Measurements from ENCODE around the gene TALDO1.

TALDO1 gene

GRCh38 chr11:747158-748006 is at the start of gene TALDO1:
Gene TALDO1, plus strand, starts transcription at chr11:747464. Its CDS starts 18 bp downstream, at chr11:747482.
- TF ChIP-seq REST (IDR thresholded peaks at IDR 0.05; ENCODE audit: low read depth) (no peak), EGR1 (IDR thresholded peaks at IDR 0.05) (no peak), CREB1 (IDR thresholded peaks at IDR 0.05; ENCODE audit: low read depth) (no peak), USF1 (IDR thresholded peaks at IDR 0.05) (no peak), FOXM1 (IDR thresholded peaks at IDR 0.05; ENCODE audit: borderline replicate concordance, low read depth) (no peak), TAF1 (IDR thresholded peaks at IDR 0.05; ENCODE audit: low read depth) (peak; percentile 66), YY1 (IDR thresholded peaks at IDR 0.05; ENCODE audit: low read depth) (no peak), EP300 (IDR thresholded peaks at IDR 0.05; ENCODE audit: borderline replicate concordance) (no peak), RAD21 (IDR thresholded peaks at IDR 0.05; ENCODE audit: low read depth) (no peak; the same call in 1 of the 2 replicates), MAX (IDR thresholded peaks at IDR 0.05) (peak; percentile 86), ZBTB7A (IDR thresholded peaks at IDR 0.05; ENCODE audit: low read depth) (peak; percentile 54; the same call in 1 of the 2 replicates), TCF12 (IDR thresholded peaks at IDR 0.05; ENCODE audit: low read depth) (no peak), NFIC (IDR thresholded peaks at IDR 0.05) (no peak)

GRCh38 chr11:697811-698311 is 49.4 kb upstream of the TALDO1 start:
- TF ChIP-seq RAD21 (IDR thresholded peaks at IDR 0.05; ENCODE audit: low read depth) = no peak
- no peak for TF ChIP-seq USF1 (IDR thresholded peaks at IDR 0.05)
- TF ChIP-seq ZBTB7A (IDR thresholded peaks at IDR 0.05; ENCODE audit: low read depth) = no peak
- no peak for TF ChIP-seq NFIC (IDR thresholded peaks at IDR 0.05)
- TF ChIP-seq TEAD4 (IDR thresholded peaks at IDR 0.05) = no peak
- no peak for TF ChIP-seq EGR1 (IDR thresholded peaks at IDR 0.05)
- no peak for TF ChIP-seq EP300 (IDR thresholded peaks at IDR 0.05; ENCODE audit: borderline replicate concordance)
- TF ChIP-seq CEBPB (IDR thresholded peaks at IDR 0.05) = no peak
- TF ChIP-seq CREB1 (IDR thresholded peaks at IDR 0.05; ENCODE audit: low read depth) = no peak

GRCh38 chr11:698493-699115 is 48.7 kb upstream of the TALDO1 start:
- no peak for TF ChIP-seq CEBPB (IDR thresholded peaks at IDR 0.05)
- TF ChIP-seq TCF12 (IDR thresholded peaks at IDR 0.05; ENCODE audit: low read depth) = no peak
- TF ChIP-seq FOXM1 (IDR thresholded peaks at IDR 0.05; ENCODE audit: borderline replicate concordance, low read depth) = no peak
- no peak for TF ChIP-seq MAX (IDR thresholded peaks at IDR 0.05)
- no peak for TF ChIP-seq CREB1 (IDR thresholded peaks at IDR 0.05; ENCODE audit: low read depth)
- TF ChIP-seq USF1 (IDR thresholded peaks at IDR 0.05) = no peak
- no peak for TF ChIP-seq NFIC (IDR thresholded peaks at IDR 0.05)
- TF ChIP-seq RAD21 (IDR thresholded peaks at IDR 0.05; ENCODE audit: low read depth) = no peak
- no peak for TF ChIP-seq YY1 (IDR thresholded peaks at IDR 0.05; ENCODE audit: low read depth)
- no peak for TF ChIP-seq REST (IDR thresholded peaks at IDR 0.05; ENCODE audit: low read depth)
- TF ChIP-seq TAF1 (IDR thresholded peaks at IDR 0.05; ENCODE audit: low read depth) = no peak
- no peak for TF ChIP-seq TEAD4 (IDR thresholded peaks at IDR 0.05)

- no peak for TF ChIP-seq CEBPB (IDR thresholded peaks at IDR 0.05)
- TF ChIP-seq FOXM1 (IDR thresholded peaks at IDR 0.05; ENCODE audit: borderline replicate concordance, low read depth) = no peak
- no peak for TF ChIP-seq USF1 (IDR thresholded peaks at IDR 0.05)
- TF ChIP-seq RAD21 (IDR thresholded peaks at IDR 0.05; ENCODE audit: low read depth) = no peak
- no peak for TF ChIP-seq YY1 (IDR thresholded peaks at IDR 0.05; ENCODE audit: low read depth)
- no peak for TF ChIP-seq TEAD4 (IDR thresholded peaks at IDR 0.05)
- TF ChIP-seq EP300 (IDR thresholded peaks at IDR 0.05; ENCODE audit: borderline replicate concordance) = no peak
- no peak for TF ChIP-seq REST (IDR thresholded peaks at IDR 0.05; ENCODE audit: low read depth)
- no peak for TF ChIP-seq TAF1 (IDR thresholded peaks at IDR 0.05; ENCODE audit: low read depth)
- no peak for TF ChIP-seq ZBTB7A (IDR thresholded peaks at IDR 0.05; ENCODE audit: low read depth)
- no peak for TF ChIP-seq MAX (IDR thresholded peaks at IDR 0.05)
- TF ChIP-seq NFIC (IDR thresholded peaks at IDR 0.05) = no peak
- no peak for TF ChIP-seq TCF12 (IDR thresholded peaks at IDR 0.05; ENCODE audit: low read depth)
- no peak for TF ChIP-seq EGR1 (IDR thresholded peaks at IDR 0.05)
Observed at GRCh38 chr11:699116-699508, 48.2 kb upstream of the TALDO1 start.

Measured in Ishikawa (cell line).